GM12878 (cell line): ENCODE results near the gene SUPT4H1. TPM values are rescaled to one million over a fixed set of nuclear protein-coding genes. Genes with fewer than 3 reads are reported as not detected.

ENCODE experiments used
- ATAC-seq: fragments of 200-7000 bp; cut with Tn5 transposase; 3 replicates; pipeline ENCODE4 v1.9.1; 2020; ENCODE audit warnings: mild to moderate bottlenecking, moderate library complexity
- Bru-seq: library from RNA; stranded (reverse); fragments of 400-500 nt; gene quantifications from one replicate; lab custom pipeline; 2021; lab: Mats Ljungman, UMichigan
- BruChase-seq, 2 experiments: library from RNA; stranded (reverse); fragments of 400-500 nt; gene quantifications; one replicate each; lab custom pipeline; 2021; lab: Mats Ljungman, UMichigan
- BruUV-seq: library from RNA; stranded (reverse); fragments of 400-500 nt; replicated peaks from 2 replicates; lab custom pipeline; 2021; lab: Mats Ljungman, UMichigan
- CTCF ChIA-PET: fragments of 300-600 bp; sonication (Branson Sonifier 250); formaldehyde crosslinking; extraction: SDS; loops from one replicate; lab custom pipeline; 2021; ENCODE audit warnings: inconsistent platforms; lab: Yijun Ruan, JAX
- POLR2A ChIA-PET: fragments of 350-600 bp; formaldehyde crosslinking; extraction: SDS; loops from one replicate; lab custom pipeline; 2021; ENCODE audit warnings: inconsistent platforms; lab: Charles Lee
- RAD21 ChIA-PET: fragments of 300-600 bp; sonication (Branson Sonifier 250); formaldehyde crosslinking; loops from one replicate; lab custom pipeline; 2023; ENCODE audit warnings: antibody characterized with exemption; ENCODE audit not compliant: unreplicated experiment; lab: Charles Lee
- SMC1A ChIA-PET: fragments of 300-600 bp; sonication (Branson Sonifier 250); formaldehyde crosslinking; loops from one replicate; lab custom pipeline; 2023; ENCODE audit not compliant: unreplicated experiment, uncharacterized antibody; lab: Charles Lee
- DNase-seq: peaks from one replicate; pipeline ENCODE4 v3.0.0-alpha.2; 2011; ENCODE audit warnings: low read depth, low spot score
- FAIRE-seq: peaks from 3 replicates; lab custom pipeline; 2011; peaks lifted over from hg19 to GRCh38; lab: Jason Lieb, UNC
- H2AFZ ChIP-seq: 2 replicates; pipeline ENCODE4 v1.6.0; 2011; ENCODE audit warnings: low read depth, low read length, control low read depth; ENCODE audit not compliant: control insufficient read depth
- H3K27ac ChIP-seq: 2 replicates; pipeline ENCODE4 v1.5.1; 2011; ENCODE audit warnings: control low read depth; ENCODE audit not compliant: control insufficient read depth, insufficient read depth
- H3K27me3 ChIP-seq, 2 experiments: replicated peaks in 1 of 2; 2 replicates each; pipeline versions ENCODE4 v1.6.0 to v1.6.1; 2011; ENCODE audit warnings: low read length in 1 of 2; ENCODE audit not compliant: control insufficient read depth in 2 of 2, insufficient read depth in 2 of 2
- H3K36me3 ChIP-seq, 2 experiments: 2 replicates each; pipeline ENCODE4 v1.5.1; 2011; ENCODE audit warnings: low read length in 1 of 2; ENCODE audit not compliant: control insufficient read depth in 2 of 2, insufficient read depth in 2 of 2
- H3K4me1 ChIP-seq: 2 replicates; pipeline ENCODE4 v1.6.1; 2011; ENCODE audit warnings: mild to moderate bottlenecking, low read length, moderate library complexity, mixed read lengths; ENCODE audit not compliant: control insufficient read depth, insufficient read depth
- H3K4me2 ChIP-seq: 2 replicates; pipeline ENCODE4 v1.6.0; 2011; ENCODE audit warnings: control low read depth; ENCODE audit not compliant: control insufficient read depth, insufficient read depth
- H3K4me3 ChIP-seq: fragments of 200-600 bp; sonication (generic); 2 replicates; pipeline ENCODE4 v1.5.1; 2016
- H3K79me2 ChIP-seq: 2 replicates; pipeline ENCODE4 v1.6.0; 2011; ENCODE audit warnings: low read length; ENCODE audit not compliant: control insufficient read depth, insufficient read depth
- H3K9ac ChIP-seq: 2 replicates; pipeline ENCODE4 v1.8.0; 2011; ENCODE audit warnings: low read length, control low read depth, mixed read lengths; ENCODE audit not compliant: control insufficient read depth, insufficient read depth
- H3K9me3 ChIP-seq: replicated peaks from 3 replicates; pipeline ENCODE4 v1.5.1; 2011; ENCODE audit warnings: mild to moderate bottlenecking, low read length; ENCODE audit not compliant: control insufficient read depth, insufficient read depth
- H4K20me1 ChIP-seq: 2 replicates; pipeline ENCODE4 v1.6.0; 2011; ENCODE audit not compliant: control insufficient read depth, insufficient read depth
- CEBPZ ChIP-seq: fragments of 150-350 bp; IDR thresholded peaks from 2 replicates; pipeline ENCODE4 v1.6.1; 2016; ENCODE audit warnings: low read depth, low read length
- CHD2 ChIP-seq: IDR thresholded peaks from 2 replicates; pipeline ENCODE4 v1.6.1; 2011; ENCODE audit warnings: low read depth, low read length, improper control_type of control experiment, borderline replicate concordance
- GABPA ChIP-seq: IDR thresholded peaks from 2 replicates; pipeline ENCODE4 v1.6.1; 2014; ENCODE audit warnings: antibody characterized with exemption, low read depth, mild to moderate bottlenecking, inconsistent platforms
- STAT3 ChIP-seq: IDR thresholded peaks from 2 replicates; pipeline ENCODE4 v1.6.1; 2011; ENCODE audit warnings: low read depth, low read length, improper control_type of control experiment
- TAF1 ChIP-seq: IDR thresholded peaks from 2 replicates; pipeline ENCODE4 v1.6.1; 2011; ENCODE audit warnings: mild to moderate bottlenecking, low read depth, low read length, borderline replicate concordance
- ZBTB40 ChIP-seq: fragments of 450-650 bp; IDR thresholded peaks from 2 replicates; pipeline ENCODE4 v1.6.1; 2016; ENCODE audit warnings: mild to moderate bottlenecking, moderate library complexity, borderline replicate concordance
- WGBS: methylation state at CpG from one replicate; pipeline ENCODE4 v1.1.6; 2016; ENCODE audit warnings: low lambda C conversion rate; ENCODE audit not compliant: insufficient replicate concordance, insufficient coverage; ENCODE audit errors: missing lambda C conversion rate; 5-methylcytosine and 5-hydroxymethylcytosine counted together
- in situ Hi-C: fragments of 300-500 bp; cut with MboI; formaldehyde crosslinking; loops from 9 replicates; pipeline ENCODE4 v1.14.3; 2018; ENCODE audit warnings: mixed read lengths
- intact Hi-C: fragments of 100-400 bp; cut with micrococcal nuclease; formaldehyde crosslinking; loops from one replicate; pipeline ENCODE4 v1.14.2; 2022; ENCODE audit not compliant: unreplicated experiment
- long read RNA-seq, 2 experiments: library from polyadenylated mRNA; unstranded; transcript quantifications; one replicate each; pipeline ENCODE4 v2.0.0, GENCODE V29; 2019 to 2020
- polyA minus RNA-seq, 3 experiments: library from RNA; depleted of rRNA, polyadenylated mRNA; stranded (reverse); fragments of >200 nt; gene quantifications; 2 replicates each; pipeline ENCODE4 v1.2.3, GENCODE V29; 2011
- polyA plus RNA-seq, 11 experiments: library from polyadenylated mRNA; depleted of rRNA in 4 of 11; unstranded in 6 of 11; stranded (reverse) in 5 of 11; fragments of >200 nt; fragmentation: Nextera tagmentation in 4 of 11; fragmentation: Illumina TruSeq in 1 of 11; extraction: Ambion mirVana in 4 of 11; extraction: Trizol in 1 of 11; gene quantifications; 1 replicate in 1 of 11; 2 replicates in 10 of 11; pipeline versions ENCODE4 v1.2.1 to v1.2.3, GENCODE V29; 2011 to 2016; ENCODE audit warnings: inconsistent platforms in 2 of 11, missing spikeins in 2 of 11, low read depth in 1 of 11
- total RNA-seq, 4 experiments: library from RNA; depleted of rRNA in 3 of 4; stranded (reverse); fragments of >200 nt in 3 of 4; fragmentation: Illumina TruSeq in 1 of 4; extraction: Trizol in 1 of 4; gene quantifications; 2 replicates each; pipeline versions ENCODE4 v1.2.1 to v1.2.3, GENCODE V29; 2013 to 2021

Gene SUPT4H1
- 8.8 and 9.5 TPM in 2 replicates for total RNA-seq (2013; cell fraction: nucleolus; rRNA removed)
- total RNA-seq (2014; rRNA removed) (87.9 and 92.8 TPM in 2 replicates), total RNA-seq (2014; rRNA removed; fragmentation: Illumina TruSeq; extraction: Trizol) (70.4 and 83.8 TPM in 2 replicates), total RNA-seq (2021) (87.0 and 93.2 TPM in 2 replicates), polyA plus RNA-seq (2011; rRNA removed) (230 and 240 TPM in 2 replicates), polyA plus RNA-seq (2014; fragmentation: Illumina TruSeq; extraction: Trizol) (98.9 and 112 TPM in 2 replicates), polyA plus RNA-seq (2014; fragmentation: Nextera tagmentation; extraction: Ambion mirVana) (100 to 1,000 TPM; 148 to 293 TPM), polyA plus RNA-seq (2014; rRNA removed) (94.9 and 102 TPM in 2 replicates), polyA plus RNA-seq (2016; fragmentation: Nextera tagmentation; extraction: Ambion mirVana) (100 to 1,000 TPM; 143 to 159 TPM), polyA minus RNA-seq (2011; rRNA and poly(A)+ RNA removed) (60.9 and 80.0 TPM in 2 replicates), Bru-seq, nascent RNA (percentile 88 among the genes with signal in this experiment), BruChase-seq, experiment 1, labeled RNA remaining after a 6-hour chase (percentile 95 among the genes with signal in this experiment), BruChase-seq, experiment 2, labeled RNA remaining after a 2-hour chase (percentile 95 among the genes with signal in this experiment)
- polyA plus RNA-seq (2011; ENCODE audit: low read depth): 90.2 TPM
- 105 and 107 TPM in 2 replicates for polyA plus RNA-seq (2011; cell fraction: cytosol; rRNA removed)
- polyA plus RNA-seq (2011; cell fraction: nucleus; rRNA removed): 61.5 and 64.9 TPM in 2 replicates
- polyA plus RNA-seq (2012): 88.7 and 95.3 TPM in 2 replicates
- polyA minus RNA-seq (2011; cell fraction: cytosol; rRNA and poly(A)+ RNA removed): 11.5 and 19.8 TPM in 2 replicates
- 5.6 and 14.2 TPM in 2 replicates for polyA minus RNA-seq (2011; cell fraction: nucleus; rRNA and poly(A)+ RNA removed)
- long read RNA-seq, experiment 1, transcript SUPT4H1-201 (5 exons, 1,489 nt): major isoform, 15 of 18 reads
- long read RNA-seq, experiment 1, partial matches to known transcripts: 0 of 18 reads
- long read RNA-seq, experiment 1, other reads (novel, unspliced or antisense): 0 of 18 reads
- long read RNA-seq, experiment 2, transcript SUPT4H1-202 (5 exons, 1,643 nt): minor isoform, 12 of 81 reads
- long read RNA-seq, experiment 2, transcript SUPT4H1-201 (5 exons, 1,489 nt): major isoform, 64 of 81 reads
- long read RNA-seq, experiment 2, partial matches to known transcripts: 0 of 81 reads
- long read RNA-seq, experiment 2, other reads (novel, unspliced or antisense): 3 of 81 reads

- RAD21 ChIA-PET: interaction anchor here (1.0 to 4.8 kb wide), 17 partner anchors 7 to 96 kb away, joined by 3 to 49 read pairs (median 6); partner anchors contain the start of genes RNF43 and TSPOAP1
- Histone ChIP-seq H3K79me2 (peaks cover 51% of the 10 kb centered on the region), H3K27me3 (no peaks in the 10 kb centered on the region), H4K20me1 (no peaks in the 10 kb centered on the region; the same call in 1 of the 2 replicates), H3K36me3 (peaks cover 15 to 18% of the 10 kb centered on the region in 2 experiments), H3K4me2 (peak within 1 kb of the TSS; percentile 99), H3K4me3 (peak within 1 kb of the TSS; percentile 94), H3K9ac (peak within 1 kb of the TSS; percentile 99), H3K9me3 (no peaks in the 10 kb centered on the region), H3K27ac (peak within 1 kb of the TSS; percentile 93), H3K4me1 (peaks cover 10% of the 10 kb centered on the region), H2AFZ (peak within 1 kb of the TSS; percentile 61)
- POLR2A ChIA-PET: interaction anchor here (0.6 to 6.5 kb wide), 13 partner anchors 8 to 167 kb away, joined by 3 to 64 read pairs (median 4); partner anchors contain the start of gene RNF43
- intact Hi-C loops (loop anchor here (1.0 kb wide), 1 partner anchor 23 kb away; no protein-coding TSS in a partner anchor), in situ Hi-C loops (no loop called here)
- FAIRE-seq (peak; percentile 64), ATAC-seq (peak; percentile 96), DNase-seq (peak; percentile 73)
- under 1% methylated on average over 44 of the region's 60 CpGs for WGBS
- SMC1A ChIA-PET: interaction anchor here (0.7 to 7.2 kb wide), 17 partner anchors 12 to 132 kb away, joined by 3 to 91 read pairs (median 4); partner anchors contain the start of genes RNF43 and TSPOAP1
- no TSS peak for BruUV-seq
- CTCF ChIA-PET: interaction anchor here (0.9 to 5.0 kb wide), 17 partner anchors 9 to 87 kb away, joined by 3 to 28 read pairs (median 4); partner anchors contain the start of gene RNF43
- TF ChIP-seq CHD2 (peak; percentile 58), CEBPZ (no peak), TAF1 (peak; percentile 82; the same call in 1 of the 2 replicates), STAT3 (no peak), GABPA (peak; percentile 98), ZBTB40 (peak; percentile 97)
Measured at GRCh38 chr17:58351831-58352595, at the start of gene SUPT4H1. Gene SUPT4H1 (minus strand): TSS chr17:58352201. CDS start chr17:58352135, 66 bp downstream.
